ENCODE measurements around the gene TULP4.

DNA sequence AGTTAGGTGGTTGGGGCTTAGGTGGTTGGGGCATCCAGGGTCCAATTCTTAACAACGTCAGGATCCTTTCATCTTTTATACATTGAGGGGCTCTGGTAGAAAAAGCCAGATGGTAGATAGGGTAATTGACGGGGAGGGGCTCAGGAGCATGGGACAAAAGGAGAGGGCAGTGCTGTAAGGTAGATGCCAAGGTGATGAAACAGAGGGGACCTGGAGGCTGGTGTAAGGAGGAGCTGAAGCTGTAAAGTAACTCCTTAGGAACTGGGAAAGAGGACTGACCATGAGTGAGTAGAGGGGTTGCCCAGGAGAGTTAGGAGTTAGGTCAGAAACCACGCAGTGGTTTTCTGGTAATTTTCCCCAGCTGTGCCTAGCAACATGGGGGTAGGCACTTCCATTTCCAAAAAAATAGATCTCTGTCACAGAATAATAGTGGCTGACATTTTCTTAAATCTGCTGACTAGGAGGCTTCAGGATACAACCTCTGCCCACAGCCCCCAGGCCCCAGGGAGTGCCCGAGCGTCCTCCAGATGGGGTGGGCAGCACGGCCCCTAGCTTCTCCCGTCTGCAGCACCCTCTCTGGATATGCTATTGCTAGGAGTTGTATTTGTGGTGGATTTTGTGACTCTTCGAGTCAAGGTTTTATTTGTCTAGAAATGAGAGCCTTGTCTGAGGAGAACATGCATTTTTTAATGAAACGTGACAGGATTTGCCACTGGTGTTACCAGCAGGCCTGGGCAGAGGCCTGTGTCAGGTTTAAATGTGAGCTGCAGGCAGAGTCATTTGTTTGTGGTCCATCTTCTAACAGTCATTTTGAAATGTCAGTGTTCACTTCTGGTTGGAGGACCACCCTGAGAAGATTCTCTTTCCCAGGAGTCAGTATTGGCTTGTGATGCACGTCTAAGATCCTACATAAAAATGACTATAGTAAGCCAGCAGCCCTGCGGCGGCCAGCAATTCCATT, 44.6 kb downstream of the TULP4 start:
- TF ChIP-seq, protein P1, sequence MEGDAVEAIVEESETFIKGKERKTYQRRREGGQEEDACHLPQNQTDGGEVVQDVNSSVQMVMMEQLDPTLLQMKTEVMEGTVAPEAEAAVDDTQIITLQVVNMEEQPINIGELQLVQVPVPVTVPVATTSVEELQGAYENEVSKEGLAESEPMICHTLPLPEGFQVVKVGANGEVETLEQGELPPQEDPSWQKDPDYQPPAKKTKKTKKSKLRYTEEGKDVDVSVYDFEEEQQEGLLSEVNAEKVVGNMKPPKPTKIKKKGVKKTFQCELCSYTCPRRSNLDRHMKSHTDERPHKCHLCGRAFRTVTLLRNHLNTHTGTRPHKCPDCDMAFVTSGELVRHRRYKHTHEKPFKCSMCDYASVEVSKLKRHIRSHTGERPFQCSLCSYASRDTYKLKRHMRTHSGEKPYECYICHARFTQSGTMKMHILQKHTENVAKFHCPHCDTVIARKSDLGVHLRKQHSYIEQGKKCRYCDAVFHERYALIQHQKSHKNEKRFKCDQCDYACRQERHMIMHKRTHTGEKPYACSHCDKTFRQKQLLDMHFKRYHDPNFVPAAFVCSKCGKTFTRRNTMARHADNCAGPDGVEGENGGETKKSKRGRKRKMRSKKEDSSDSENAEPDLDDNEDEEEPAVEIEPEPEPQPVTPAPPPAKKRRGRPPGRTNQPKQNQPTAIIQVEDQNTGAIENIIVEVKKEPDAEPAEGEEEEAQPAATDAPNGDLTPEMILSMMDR (IDR thresholded peaks at IDR 0.05) = no peak
- TF ChIP-seq POLR2A (IDR thresholded peaks at IDR 0.05) = no peak

Measured in uterus (tissue), 2 donors.